ENCODE data around the gene C22orf23. TPM values are rescaled to one million over a fixed set of nuclear protein-coding genes. Genes with fewer than 3 reads are reported as not detected.

The C22orf23 gene
- total RNA-seq, 1 donor from 2014 or later = 0.93 TPM

DNA sequence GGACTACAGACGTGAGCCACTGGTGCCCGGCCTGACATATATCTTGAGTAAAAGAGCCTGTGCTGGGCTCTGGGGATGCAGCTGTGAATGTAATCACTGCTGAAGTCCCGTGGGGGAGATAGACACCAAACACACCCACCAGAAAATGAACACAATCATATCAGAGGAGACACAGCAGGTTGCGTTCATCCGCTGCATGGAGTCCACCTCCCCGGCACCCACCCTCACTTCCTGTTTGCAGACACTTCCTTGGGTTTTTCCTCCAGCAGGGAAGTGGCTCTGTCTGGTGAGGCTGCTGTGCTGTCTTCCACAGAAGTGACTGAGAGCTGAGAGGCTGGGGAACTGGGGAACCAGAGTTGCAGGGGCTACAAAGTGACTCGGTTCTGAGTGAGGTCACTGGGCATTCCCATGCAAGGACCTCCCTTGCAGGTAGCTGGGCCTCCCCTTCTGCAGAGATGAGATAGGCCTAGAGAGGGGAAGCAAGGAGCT lies 40.1 kb downstream of the C22orf23 start:
- Mint-ChIP-seq H3K27ac (no peak overlapping the region), H3K9me3 (ENCODE audit: low read depth) (no peaks in the 10 kb centered on the region), H3K4me1 (ENCODE audit: low read depth) (peaks cover 4% of the 10 kb centered on the region), H3K4me3 (ENCODE audit: low read depth) (no peak overlapping the region), H3K36me3 (ENCODE audit: insufficient read depth) (peaks cover 3% of the 10 kb centered on the region), H3K27me3 (no peaks in the 10 kb centered on the region)
- TF ChIP-seq, protein P1, sequence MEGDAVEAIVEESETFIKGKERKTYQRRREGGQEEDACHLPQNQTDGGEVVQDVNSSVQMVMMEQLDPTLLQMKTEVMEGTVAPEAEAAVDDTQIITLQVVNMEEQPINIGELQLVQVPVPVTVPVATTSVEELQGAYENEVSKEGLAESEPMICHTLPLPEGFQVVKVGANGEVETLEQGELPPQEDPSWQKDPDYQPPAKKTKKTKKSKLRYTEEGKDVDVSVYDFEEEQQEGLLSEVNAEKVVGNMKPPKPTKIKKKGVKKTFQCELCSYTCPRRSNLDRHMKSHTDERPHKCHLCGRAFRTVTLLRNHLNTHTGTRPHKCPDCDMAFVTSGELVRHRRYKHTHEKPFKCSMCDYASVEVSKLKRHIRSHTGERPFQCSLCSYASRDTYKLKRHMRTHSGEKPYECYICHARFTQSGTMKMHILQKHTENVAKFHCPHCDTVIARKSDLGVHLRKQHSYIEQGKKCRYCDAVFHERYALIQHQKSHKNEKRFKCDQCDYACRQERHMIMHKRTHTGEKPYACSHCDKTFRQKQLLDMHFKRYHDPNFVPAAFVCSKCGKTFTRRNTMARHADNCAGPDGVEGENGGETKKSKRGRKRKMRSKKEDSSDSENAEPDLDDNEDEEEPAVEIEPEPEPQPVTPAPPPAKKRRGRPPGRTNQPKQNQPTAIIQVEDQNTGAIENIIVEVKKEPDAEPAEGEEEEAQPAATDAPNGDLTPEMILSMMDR (IDR thresholded peaks at IDR 0.05; ENCODE audit: unreplicated experiment) = no peak
- DNase-seq (ENCODE audit: low spot score, unreplicated experiment) = no peak

DNA sequence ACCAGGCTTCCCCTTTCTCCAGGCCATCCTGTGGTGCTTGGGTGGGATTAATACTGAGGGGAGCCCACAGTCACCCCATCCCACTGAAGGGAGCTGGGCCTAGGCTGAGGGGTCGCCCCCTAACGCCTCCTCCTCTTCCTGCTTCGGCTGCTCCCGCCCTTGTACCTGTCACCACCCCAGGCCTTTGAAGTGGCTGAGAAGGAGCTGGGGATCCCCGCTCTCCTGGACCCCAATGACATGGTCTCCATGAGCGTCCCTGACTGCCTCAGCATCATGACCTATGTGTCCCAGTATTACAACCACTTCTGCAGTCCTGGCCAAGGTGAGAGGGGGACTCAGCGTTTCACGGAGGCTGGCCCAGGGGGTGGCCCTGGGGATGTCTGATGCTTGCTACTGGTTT lies 41.2 kb downstream of the C22orf23 start:
- DNase-seq (ENCODE audit: low spot score, unreplicated experiment) = no peak
- TF ChIP-seq, protein P1 (IDR thresholded peaks at IDR 0.05; ENCODE audit: unreplicated experiment) = no peak
- Mint-ChIP-seq H3K9me3 (ENCODE audit: low read depth) (no peaks in the 10 kb centered on the region), H3K4me1 (ENCODE audit: low read depth) (peaks cover 11% of the 10 kb centered on the region), H3K27me3 (no peaks in the 10 kb centered on the region), H3K4me3 (ENCODE audit: low read depth) (no peak overlapping the region), H3K36me3 (ENCODE audit: insufficient read depth) (peaks cover 3% of the 10 kb centered on the region), H3K27ac (no peak overlapping the region)

DNA sequence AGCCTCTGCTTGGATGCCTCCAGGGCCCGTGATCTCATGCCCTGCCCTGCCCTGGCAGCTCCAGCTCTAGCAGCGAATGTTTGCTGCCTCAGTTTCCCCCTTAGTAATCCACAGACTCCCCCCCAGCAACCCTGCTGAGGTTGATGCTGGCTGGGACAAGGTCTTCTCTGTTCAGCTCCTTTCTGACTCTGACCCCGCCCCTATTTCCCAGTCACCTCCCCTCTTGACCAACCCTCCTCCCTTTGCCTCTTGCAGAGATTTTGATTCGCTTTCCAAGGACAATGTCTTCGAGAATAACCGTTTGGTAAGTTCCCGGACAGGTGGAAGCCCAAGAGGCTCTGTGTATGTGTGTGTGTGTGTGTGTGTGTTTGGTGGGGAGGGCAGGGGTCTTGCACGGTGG lies 41.7 kb downstream of the C22orf23 start:
- peaks cover 13% of the 10 kb centered on the region for H3K4me1 Mint-ChIP-seq (ENCODE audit: low read depth)
- peaks cover 3% of the 10 kb centered on the region for H3K36me3 Mint-ChIP-seq (ENCODE audit: insufficient read depth)
- H3K9me3 Mint-ChIP-seq (ENCODE audit: low read depth) = no peaks in the 10 kb centered on the region
- DNase-seq (ENCODE audit: low spot score, unreplicated experiment) = no peak
- H3K27me3 Mint-ChIP-seq = no peaks in the 10 kb centered on the region
- no peak overlapping the region for H3K27ac Mint-ChIP-seq
- no peak overlapping the region for H3K4me3 Mint-ChIP-seq (ENCODE audit: low read depth)
- TF ChIP-seq, protein P1 (IDR thresholded peaks at IDR 0.05; ENCODE audit: unreplicated experiment) = no peak

DNA sequence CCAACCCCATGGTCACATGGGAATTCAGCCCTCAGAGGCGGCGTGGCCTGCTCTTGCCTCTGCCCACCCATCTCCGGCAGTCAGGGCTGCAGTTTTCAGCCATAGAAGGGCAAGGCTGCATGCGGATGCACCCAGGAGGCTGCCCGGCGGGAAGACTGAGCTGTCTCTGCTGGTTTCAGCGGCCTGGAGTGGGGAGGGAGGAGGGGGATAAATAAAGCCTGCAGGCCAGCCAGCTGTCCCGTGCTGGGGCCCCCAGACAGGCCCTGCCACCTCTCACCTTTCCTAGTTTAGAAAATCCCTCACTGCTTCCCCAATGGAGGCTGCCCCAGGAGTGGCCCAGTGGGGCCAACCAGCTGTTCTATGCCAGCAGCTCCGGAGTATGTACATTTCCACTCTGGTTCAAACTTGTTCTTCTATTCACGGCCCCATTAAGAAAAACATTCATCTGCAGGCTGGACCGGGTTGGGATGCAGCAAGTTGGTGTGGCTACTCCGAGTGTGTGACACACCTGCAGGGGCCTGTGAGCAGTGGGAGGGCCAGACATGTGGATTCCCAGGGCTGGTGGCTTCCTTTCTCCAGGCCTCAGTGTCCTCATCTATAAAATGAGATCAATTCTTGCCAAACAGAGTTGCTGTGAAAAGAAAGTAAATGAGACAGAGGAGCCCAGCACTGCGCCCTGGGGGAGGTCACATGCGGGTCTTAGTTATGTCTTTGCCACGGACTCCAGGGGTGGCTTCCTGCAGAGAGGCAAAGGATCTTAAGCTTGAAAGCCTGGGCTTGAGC lies 42.3 kb downstream of the C22orf23 start:
- Mint-ChIP-seq H3K27ac (no peak overlapping the region), H3K27me3 (no peaks in the 10 kb centered on the region), H3K4me3 (ENCODE audit: low read depth) (no peak overlapping the region), H3K36me3 (ENCODE audit: insufficient read depth) (peaks cover 3% of the 10 kb centered on the region), H3K9me3 (ENCODE audit: low read depth) (no peaks in the 10 kb centered on the region), H3K4me1 (ENCODE audit: low read depth) (peaks cover 13% of the 10 kb centered on the region)
- TF ChIP-seq, protein P1 (IDR thresholded peaks at IDR 0.05; ENCODE audit: unreplicated experiment) = no peak
- no peak for DNase-seq (ENCODE audit: low spot score, unreplicated experiment)

DNA sequence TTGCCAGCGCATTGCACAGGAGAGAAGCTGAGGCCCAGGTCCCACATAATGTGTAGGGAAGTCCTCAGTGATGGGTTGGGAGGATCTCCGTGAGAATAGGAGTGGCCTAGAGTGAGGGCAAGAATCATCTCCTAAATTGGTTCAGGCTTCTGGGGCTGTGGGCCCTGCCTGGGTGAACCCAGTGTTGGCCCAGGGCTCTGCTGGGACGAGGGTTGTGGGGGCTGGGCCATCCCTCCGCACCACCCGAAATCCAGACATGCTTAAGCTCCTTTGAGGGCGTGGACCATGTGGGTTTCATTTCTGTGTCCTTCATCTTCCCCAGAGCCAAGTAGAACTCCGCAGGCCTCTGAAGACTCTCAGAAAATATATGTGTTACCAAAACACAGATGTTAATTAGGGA lies 43.6 kb downstream of the C22orf23 start:
- Mint-ChIP-seq H3K36me3 (ENCODE audit: insufficient read depth) (peaks cover 3% of the 10 kb centered on the region), H3K9me3 (ENCODE audit: low read depth) (no peaks in the 10 kb centered on the region), H3K27ac (no peak overlapping the region), H3K27me3 (no peaks in the 10 kb centered on the region), H3K4me3 (ENCODE audit: low read depth) (no peak overlapping the region), H3K4me1 (ENCODE audit: low read depth) (peaks cover 15% of the 10 kb centered on the region)
- TF ChIP-seq, protein P1 (IDR thresholded peaks at IDR 0.05; ENCODE audit: unreplicated experiment) = no peak
- no peak for DNase-seq (ENCODE audit: low spot score, unreplicated experiment)
